GM21576 (cell line): ENCODE data around the gene TDRD3.
"Not testable (repeated sequence)": the region's sequence is repeated elsewhere in the genome, so short reads cannot be mapped to it uniquely, and the experiment has no call there.

Experiments
- ATAC-seq: cut with Tn5 transposase; IDR thresholded peaks from one replicate; pipeline ENCODE4 v1.9.1; 2021; ENCODE audit warnings: mild to moderate bottlenecking, moderate library complexity; ENCODE audit not compliant: unreplicated experiment

TDRD3 gene

DNA sequence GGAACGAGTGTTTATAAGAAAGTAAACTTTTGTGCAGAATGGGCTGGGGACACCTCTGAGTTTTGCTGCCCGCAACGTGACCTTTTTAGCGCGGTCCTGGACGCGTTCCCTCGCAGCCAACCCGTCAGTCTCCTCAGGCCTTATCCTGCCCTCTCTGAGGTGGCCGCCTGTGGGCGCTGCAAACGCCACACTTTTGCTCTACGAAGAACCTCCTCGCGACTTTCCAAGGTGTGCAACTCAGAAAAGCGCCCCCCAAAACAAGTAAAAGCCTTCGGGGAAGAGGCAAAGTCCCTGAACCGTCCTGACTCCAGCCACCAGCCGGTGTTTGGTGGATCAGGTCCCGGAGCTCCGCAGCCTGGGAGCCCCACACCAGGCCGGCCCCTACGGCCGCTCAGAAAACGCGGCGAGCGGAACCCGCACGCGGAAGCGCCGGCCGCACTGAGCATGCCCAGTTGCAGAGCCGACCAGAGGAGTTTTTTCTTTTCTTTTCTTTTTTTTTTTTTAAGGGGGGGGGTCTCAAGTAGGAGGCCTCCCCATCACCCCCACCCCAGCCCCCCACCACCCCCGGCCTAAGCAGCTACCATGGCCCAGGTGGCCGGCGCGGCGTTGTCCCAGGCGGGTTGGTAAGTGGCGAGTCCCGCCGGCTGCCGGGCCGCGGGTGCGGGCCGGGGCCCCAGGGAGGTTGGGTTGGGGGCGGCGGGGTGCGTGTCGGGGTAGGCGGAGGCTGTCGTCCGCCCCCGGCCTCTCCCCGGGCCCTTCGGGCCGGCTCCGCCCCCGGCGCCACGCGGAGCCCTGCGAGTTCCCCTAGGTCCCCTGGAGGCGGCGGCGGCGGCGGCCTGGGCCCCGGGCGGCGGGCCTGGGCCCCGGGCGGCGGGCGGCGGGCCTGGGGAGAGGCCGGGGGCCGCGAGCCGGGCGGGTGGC is at the start of gene TDRD3:
Gene TDRD3 (plus strand): TSS at position 438 of the 921 bp plus-strand sequence. CDS start 145 bp downstream, at position 583.
- peak; percentile 57 for ATAC-seq

DNA sequence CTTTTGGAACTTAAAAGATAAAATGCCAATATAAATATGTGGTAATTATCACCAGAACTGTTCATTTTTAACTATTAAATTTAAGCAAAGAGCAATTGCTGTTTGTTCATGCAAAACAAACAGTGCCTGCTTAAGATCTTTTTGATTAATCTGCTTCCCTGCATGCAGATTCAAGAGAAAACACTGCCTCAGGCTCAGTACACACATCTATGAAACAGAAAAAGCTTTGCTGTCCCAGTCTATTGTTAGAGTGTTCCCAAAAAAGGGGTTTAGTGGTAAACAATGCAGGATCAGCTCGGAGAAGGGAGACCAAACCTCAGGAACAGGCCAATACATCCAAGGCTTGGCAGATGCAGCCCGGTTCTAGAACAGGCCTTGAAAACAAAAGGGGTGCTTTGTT is 49.3 kb upstream of the TDRD3 start:
- ATAC-seq, result no peak

DNA sequence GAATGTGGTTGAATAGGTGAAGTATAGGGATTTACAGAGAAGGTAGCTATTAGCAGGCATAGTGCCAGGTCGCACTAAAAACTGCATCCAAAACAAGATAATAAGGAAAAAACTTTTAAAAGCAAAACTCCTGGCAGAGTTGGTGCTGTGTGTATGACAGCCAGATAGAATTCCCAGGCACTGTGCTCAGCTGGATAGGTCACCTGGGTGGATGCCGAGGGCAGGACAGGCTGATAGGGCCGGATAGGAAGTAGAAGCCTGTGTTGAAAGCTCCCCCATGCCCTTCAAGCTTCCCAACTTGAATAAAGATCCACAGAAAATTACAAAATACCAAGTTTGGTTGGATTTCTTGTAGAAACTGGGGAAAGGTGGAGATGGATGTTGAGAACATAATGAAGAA is 48.9 kb upstream of the TDRD3 start:
- ATAC-seq, result no peak

DNA sequence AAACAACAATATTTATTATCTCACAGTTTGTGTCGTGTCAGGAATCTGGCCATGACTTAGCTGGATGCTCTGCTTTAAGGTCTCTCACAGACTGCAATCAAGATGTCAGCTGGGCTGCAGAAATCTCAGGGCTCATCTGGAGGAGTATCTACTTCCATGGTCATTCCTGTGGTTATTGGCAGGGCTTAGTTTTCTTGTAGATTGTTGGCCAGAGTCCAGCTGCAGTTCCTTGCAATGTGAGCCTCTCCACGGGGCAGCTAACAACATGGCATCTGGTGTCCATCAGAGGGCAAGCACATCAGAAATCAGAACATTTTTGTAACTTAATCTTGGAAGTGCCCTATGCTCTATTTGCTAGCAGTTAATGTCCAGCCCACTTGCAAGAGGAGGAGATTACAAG is 45.7 kb upstream of the TDRD3 start:
- ATAC-seq, result no peak

DNA sequence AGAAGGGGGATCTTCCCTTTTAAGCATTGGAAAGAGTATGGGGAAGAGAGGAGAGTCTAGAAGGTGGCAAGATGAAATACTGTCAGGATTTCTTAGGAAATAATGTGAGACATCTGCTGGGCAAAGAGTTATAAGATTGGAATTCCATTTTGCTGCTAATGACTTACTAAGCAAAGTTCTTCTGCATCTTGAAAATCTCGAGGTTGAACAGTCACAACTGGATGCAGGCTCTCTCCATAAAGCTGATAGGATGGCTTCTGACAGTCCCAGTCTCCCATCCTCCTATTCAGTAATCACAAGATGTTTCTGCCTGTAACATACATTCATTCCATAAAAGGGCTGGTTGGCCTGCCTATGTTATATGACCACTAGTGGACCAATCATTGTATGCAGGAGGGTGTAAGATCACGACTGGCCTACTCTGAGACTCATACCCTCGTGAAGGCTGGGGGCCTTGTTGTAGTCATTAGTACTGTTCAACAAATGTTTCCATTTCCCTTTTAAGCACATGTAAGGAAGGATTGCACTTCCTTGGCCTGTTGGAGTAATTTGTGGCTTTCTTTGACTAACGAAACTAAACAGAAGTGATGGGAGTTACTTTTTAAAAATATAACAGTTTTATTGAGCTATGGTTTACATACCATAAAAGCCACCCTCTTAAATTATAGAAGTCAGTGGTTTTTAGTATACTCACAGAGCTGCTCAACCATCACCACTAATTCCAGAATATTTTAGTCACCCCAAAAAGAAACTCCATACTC is 45.0 kb upstream of the TDRD3 start:
- no peak for ATAC-seq

DNA sequence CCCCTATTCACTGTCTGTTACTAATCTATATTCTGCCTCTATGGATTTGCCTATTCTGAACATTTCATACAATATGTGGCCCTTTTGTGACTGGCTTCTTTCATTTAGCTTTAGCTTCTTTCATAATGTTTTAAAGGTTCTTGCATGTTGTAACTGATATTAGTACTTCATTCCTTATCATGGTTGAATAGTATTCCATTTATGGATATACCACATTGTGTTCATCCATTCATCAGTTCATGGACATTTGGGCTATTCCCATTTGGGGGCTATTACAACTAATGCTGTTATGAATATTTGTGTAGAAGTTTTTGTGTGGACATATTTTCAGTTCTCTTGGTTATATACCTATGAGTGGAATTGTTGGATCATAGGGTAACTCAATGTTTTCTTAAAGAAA is 44.4 kb upstream of the TDRD3 start:
- ATAC-seq, result no peak

DNA sequence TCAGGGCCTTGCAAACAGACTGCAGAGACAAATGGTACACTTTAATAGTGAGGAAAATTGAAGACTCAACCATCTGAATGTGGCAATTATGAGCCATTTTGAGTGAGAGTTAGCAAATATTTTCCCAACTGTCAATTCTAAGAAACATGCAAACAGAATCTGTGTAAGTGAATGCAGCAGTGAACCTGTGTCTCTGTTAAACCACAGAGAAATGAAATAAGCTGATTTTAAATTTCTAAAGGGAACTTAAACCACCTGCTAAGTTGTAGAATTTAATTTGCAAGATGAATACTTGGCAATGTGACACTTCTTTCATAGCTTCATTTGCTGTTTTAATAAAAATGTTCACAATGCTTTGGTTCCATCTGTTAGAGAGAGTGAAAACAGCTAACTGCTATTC is 42.0 kb upstream of the TDRD3 start:
- no peak for ATAC-seq

DNA sequence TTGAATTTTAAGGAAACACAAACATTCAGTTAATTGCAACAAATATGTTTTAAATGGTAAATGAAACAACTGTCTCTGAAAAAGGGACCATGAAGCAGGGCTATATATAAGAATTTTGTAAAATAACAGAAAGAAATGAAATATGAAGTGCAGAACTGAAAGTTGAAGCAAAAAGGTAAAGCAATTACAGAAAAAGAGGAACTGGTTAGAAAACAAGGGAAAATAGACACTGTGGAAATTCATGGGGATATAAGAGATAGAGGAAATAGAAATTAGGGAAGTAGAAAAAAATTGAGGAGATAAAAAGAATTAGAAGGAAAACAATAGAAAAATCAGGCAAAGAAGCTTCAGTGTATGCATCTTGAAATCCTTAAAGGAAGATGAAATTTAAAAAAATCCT is 40.0 kb upstream of the TDRD3 start:
- no peak for ATAC-seq

DNA sequence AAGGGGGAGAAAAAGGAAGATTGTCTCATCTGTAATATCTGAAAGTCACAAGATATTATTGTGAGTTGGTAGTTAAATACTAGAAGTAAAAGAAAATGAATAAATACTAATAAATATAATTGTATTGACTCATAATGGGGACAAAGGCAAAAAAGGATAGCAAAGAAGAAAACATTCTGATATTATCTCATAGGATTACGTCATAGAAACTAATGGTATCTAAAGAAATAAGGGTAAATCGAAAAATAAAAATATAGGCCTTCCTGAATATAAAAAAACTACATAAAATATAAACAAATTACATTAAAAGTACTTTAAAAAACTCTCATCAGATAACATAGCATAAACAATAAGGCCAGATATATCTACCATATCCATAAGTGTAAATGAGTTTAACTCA is 38.6 kb upstream of the TDRD3 start:
- ATAC-seq, result no peak

DNA sequence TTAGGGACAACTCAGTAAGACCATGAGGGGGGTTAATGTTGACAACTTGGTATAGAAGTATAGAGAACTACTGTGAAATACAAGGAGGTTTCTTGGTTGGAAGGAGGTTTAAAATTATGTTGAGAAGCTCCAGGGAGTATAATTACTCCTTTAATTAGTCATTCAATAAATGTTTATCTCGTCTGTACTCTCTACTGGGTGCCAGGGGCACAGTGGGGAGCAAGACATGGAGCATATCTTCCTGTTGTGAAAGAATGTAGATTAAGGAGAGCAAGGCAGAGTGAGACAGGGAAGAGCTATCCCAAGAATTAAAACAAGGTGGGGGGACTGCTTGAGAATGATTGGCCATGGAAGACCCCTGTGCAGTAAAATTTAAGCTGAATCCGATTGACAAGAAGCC is 33.7 kb upstream of the TDRD3 start:
- ATAC-seq, result no peak

DNA sequence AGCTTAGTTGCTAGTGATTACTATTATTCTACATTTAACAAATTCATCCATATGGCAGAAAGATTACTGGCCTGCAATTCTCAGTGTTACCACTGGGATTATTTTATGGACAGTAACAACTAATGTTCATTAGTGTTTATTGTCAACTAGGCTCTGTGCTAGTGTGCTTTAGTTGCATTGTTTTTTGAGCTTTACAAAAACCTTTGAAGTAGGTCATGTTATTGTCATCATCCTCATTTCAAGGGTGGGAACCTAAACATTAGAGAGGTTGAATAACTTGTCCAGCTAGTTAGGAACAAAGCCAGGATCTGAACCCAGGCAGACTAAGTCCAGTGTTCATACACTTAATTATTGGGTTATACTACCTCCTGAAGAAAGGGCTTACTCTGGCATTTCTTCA is 27.8 kb upstream of the TDRD3 start:
- peak; percentile 57 for ATAC-seq

DNA sequence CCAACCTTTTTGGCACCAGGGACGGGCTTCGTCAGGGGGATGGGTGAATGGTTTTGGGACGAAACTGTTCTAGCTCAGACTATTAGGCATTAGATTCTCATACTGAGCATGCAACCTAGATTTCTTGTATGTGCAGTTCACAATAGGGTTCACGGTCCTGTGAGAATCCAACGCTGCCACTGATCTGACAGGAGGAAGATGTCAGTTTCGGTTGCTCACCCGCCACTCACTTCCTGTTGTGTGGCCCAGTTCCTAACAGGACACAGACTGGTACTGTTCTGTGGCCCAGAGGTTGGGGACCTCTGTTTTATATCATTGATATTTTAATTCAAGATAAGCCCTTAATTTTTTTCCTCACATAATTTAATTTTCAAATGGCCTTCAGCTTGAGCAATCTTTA is 26.7 kb upstream of the TDRD3 start:
- no peak for ATAC-seq

DNA sequence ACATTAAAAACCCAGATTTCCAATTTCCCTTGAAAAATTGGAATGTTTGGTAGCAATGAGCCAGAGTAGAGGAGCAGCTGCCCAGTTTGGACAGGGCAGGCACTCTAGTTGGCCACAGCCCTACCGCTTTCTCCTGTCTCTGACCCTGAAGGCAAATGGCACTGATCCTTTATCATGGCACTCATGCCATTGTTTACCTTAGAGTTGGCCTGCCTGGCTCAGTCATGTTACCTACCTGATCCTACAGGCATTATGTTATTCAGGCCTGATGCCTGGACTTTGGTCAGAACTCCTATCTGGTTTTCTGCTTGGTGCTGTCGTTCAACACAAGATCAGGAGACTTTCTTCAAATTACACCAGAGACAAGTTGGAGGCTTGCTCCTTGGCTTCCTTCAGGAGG is 24.9 kb upstream of the TDRD3 start:
- no peak for ATAC-seq

DNA sequence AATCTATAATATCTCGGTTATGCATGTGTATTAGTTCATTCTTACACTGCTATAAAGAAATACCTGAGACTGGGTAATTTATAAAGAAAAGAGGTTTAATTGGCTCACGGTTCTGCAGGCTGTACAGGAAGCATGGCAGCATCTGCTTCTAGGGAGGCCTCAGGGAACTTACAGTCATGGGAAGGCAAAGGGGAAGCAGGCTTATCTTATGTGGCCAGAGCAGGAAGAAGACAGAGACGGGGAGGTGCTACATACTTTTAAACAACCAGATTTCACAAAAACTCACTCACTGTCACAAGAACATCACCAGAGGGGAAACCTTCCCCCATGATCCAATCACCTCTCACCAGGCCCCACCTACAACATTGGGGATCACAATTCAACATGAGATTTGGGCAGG is 17.7 kb upstream of the TDRD3 start:
- ATAC-seq, result not testable (repeated sequence)

DNA sequence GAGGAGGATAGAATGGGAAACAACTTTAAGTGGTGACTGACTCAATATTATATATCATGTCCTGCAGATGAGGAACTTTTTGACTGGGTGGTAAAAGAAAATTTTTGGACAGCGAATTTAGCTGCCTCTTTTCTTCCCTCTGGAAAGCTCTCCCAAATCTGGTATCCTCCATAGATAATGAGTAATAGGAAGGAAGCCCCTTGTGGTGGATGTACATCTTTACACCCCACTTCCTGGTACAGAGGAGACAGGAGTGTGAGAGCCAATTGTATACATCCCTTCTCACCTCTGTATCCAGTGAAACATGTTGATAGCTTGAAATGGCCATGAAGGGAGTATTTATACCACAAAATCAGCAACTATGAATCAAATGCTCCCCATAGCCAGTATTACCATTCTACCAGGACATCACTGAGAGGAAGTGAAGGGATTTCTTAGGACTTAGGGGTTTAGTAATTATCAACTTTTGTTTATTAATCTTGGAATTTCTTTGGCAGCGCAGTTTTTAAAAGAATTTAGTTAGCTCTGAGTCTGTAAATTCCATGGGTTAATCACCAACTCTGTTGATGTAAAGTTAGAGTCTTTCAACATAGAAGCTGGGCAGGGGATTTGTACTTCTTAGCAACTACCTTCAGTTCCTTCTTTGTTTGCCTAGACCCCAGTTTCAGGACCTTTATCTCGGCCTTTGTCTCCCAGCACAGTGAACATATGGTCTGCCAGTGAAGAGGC is 17.0 kb upstream of the TDRD3 start:
- ATAC-seq, result no peak

DNA sequence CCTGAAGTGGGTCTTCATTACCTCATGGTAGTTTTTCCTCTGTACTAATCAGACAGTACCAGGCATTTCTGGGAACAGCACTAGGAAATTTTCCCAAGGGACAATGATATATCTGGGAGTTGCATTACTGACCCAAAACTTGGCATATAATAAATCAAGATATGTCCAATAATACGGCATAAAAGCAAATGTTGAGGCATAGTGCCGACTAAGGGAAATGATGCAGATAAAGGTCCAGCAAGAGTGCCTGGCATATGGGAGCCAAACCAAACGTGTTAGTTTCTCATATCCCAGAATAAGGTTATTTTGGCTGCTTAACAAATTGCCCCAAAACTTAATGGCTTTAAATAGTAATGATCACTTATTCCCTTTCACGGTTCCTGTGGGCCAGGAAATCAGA is 12.1 kb upstream of the TDRD3 start:
- no peak for ATAC-seq

DNA sequence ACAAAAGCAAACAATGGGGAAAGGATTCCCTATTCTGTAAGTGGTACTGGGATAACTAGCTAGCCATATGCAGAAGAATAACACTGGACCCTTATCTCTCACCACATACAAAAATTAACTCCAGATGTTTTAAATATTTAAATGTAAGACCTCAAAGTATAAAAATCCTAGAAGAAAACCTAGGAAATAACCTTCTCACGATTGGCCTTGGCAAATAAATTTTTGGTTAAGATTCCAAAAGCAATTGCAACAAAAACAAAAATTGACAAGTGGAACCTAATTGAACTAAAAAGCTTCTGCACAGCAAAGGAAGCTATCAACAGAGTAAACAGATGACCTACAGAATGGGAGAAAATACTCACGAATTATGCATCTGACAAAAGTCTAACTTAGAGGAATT is 10.8 kb upstream of the TDRD3 start:
- no peak for ATAC-seq

DNA sequence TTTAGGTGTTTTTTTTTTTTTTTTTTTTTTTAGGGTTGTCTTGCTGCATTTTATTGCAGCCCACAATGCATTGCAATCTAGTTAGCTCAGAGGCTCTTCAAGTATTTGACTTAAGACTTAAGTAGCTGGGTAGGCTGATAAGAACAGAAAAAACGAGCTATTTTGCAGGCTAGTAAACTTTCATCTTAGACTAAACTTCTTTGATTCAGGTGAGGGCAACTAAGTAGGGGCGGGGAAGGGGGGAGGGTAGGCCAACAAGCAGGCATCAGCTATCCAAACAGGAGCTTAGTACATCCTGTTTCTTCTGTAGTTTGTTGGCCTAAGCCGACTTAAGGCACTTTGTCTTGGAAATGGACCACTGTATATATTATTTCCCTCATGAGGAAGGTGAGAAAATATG is 4.9 kb upstream of the TDRD3 start:
- no peak for ATAC-seq

DNA sequence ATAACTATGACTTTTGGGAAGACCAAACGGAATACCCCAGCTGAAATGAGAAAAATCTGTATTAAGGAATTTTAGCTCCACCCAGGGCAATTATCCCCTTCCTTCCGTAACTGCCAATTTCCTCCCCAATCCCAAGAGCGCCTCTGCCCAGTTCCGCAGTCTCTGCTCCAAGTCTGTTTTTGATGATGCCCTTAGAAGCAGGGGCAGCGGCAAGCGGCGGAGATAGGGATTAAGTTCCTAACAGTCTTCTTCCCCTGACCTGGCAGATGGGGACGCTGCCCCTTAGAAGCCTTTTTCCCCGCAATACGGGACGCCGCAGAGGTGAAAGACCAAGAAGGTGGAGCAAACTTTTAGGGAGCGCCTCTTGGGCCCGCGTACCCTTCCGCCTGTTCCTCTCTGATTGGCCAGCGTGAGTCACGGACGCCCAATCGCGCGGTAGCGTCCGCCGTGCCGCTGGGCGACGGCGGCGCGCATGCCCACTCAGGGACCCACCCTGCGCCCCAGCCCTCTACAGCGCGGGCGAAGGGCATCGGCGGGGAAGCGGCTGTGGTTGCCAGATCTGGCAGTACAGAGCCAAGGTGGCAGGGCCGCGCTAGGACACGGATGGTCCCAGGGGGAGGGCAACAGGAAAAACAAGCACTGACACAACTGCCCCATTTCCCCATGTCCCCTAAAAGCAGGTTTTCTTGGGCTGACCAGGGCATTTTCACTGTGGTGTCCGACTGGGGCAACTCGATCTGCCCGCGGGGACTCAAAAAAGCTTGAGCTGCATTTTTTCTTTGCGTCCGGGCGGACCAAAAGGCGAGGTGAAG is 843 bp upstream of the TDRD3 start:
- ATAC-seq, result peak; percentile 71

DNA sequence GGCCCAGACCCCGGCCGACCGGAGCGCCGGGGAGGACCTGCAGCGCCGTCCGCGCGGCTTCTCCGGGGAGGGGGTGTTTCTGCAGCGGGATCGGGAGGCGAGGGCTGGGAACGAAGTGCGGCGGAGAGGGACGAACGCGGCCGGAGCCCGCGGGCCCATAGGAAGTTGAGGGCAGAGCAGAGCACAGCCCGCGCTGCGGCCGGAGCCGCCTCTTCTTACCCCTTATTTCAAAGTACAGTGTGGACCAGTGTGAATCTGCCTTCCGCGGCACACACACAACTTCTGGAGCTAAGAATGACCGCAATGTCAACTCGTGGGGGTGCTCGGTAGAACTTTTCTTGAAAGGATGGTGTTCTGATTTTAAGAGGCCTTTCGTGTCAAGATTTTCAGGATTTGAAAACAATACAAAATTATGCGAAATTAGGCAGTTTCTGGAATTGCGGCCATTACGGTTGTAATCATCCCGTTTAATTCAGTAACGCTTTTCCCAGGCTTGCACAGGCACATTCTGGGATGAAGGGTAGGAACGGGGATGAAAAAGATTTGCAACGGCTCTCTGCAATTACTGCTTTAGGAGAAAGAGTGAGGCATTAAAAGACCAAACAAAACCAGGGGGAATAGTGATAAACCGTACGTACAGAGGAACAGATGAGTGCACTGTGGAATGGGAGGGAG is 821 bp downstream of the TDRD3 start:
- peak; percentile 26 for ATAC-seq
